GM12872 (cell line): ENCODE data around the gene MYO9B.

Experiments
- TF ChIP-seq, protein P1 (sequence below): IDR thresholded peaks from 3 replicates; pipeline ENCODE4 v1.5.1; 2011; ENCODE audit warnings: low read depth, mild to moderate bottlenecking, low read length, moderate library complexity; ENCODE audit not compliant: insufficient read depth

Gene MYO9B

DNA sequence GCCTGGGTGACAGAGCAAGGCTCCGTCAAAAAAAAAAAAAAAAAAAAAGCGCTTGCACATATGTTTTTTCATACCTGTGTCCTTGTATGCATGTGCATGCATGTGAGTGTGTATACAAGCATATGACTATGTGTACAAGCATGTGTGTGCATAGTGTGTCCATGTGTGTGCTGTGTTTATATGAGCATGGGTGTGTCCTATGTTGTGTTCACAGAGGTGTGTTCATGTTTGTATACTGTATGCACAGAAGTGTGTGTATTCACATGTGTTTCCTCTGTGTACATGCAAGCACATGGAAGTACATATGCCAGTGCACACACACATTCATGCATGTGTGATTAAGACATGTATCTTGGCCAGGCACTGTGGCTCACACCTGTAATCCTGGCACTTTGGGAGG, 17.1 kb downstream of the MYO9B start:
- TF ChIP-seq, protein P1, sequence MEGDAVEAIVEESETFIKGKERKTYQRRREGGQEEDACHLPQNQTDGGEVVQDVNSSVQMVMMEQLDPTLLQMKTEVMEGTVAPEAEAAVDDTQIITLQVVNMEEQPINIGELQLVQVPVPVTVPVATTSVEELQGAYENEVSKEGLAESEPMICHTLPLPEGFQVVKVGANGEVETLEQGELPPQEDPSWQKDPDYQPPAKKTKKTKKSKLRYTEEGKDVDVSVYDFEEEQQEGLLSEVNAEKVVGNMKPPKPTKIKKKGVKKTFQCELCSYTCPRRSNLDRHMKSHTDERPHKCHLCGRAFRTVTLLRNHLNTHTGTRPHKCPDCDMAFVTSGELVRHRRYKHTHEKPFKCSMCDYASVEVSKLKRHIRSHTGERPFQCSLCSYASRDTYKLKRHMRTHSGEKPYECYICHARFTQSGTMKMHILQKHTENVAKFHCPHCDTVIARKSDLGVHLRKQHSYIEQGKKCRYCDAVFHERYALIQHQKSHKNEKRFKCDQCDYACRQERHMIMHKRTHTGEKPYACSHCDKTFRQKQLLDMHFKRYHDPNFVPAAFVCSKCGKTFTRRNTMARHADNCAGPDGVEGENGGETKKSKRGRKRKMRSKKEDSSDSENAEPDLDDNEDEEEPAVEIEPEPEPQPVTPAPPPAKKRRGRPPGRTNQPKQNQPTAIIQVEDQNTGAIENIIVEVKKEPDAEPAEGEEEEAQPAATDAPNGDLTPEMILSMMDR: no peak

DNA sequence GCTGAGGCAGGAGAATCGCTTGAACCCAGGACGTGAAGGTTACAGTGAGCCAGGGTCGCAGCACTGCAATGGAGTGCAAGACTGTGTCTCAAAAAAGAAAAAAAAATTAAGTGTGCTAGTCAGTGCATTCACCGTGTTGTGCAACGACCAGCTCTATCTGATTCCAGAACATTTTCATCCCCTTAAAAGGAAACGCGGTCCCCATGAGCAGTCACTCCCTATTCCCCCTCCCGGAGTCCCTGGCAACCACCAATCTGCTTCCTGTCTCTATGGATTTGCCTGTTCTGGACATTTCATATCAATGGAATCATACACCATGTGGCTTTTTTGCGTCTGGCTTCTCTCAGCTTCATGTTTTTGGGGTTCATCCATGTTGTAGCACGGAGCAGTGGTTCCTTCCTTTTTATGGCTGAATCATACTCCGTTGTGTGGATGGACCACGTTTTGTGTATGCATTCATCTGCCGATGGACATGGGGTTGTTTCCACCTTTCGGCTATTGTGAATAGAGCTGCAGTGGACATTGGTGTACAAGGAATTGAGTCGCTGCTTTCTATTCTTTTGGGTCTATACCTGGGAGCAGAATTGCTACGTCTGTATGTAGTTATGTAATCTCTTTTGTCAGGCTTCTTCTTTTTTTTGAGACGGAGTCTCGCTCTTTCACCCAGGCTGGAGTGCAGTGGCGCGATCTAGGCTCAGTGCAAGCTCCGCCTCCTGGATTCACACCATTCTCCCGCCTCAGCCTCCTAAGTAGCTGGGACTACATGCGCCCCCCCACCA, 19.8 kb downstream of the MYO9B start:
- TF ChIP-seq, protein P1: no peak

DNA sequence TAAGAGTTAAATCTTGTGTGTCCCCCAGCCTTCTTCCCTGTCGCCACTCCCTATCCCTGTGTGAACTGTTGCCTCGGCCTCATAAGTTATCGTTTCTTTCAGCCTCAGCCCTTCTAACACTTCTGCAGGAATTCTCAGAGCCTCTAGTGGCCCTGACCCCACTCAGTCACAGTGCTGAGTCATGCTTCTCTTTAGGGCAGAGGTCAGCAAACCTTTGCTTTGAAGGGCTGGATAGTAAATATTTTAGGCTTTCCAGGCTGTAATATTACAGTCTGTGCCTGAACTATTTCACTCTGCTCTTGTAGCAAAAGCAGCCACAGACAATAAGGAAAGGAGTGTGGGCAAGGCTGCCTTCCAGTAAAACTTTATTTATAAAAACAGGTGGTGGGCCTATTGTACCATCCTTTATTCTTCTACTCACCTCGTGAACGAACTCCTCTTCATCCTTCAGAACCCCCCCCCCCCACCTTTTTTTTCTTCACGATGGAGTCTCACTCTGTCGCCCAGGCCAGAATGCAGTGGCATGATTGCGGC, 22.1 kb downstream of the MYO9B start:
- TF ChIP-seq, protein P1: no peak

DNA sequence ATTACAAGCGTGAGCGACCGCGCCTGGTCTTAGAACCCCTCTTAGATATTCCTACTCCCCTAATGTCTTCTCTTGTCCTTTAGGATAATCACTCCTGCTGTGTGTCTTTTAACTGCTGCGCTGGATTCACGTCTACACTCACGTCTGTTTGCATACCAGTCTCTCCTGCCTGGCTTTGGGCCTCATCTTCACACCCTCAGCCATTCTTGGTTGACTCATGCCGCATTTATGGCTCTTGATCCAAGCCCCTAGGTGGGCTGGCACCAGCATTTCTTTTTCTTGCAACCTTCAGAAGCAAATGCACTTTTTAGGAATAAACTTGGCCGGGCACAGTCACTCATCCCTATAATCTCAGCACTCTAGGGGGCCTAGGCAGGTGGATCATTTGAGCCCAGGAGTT, 22.7 kb downstream of the MYO9B start:
- TF ChIP-seq, protein P1: no peak

DNA sequence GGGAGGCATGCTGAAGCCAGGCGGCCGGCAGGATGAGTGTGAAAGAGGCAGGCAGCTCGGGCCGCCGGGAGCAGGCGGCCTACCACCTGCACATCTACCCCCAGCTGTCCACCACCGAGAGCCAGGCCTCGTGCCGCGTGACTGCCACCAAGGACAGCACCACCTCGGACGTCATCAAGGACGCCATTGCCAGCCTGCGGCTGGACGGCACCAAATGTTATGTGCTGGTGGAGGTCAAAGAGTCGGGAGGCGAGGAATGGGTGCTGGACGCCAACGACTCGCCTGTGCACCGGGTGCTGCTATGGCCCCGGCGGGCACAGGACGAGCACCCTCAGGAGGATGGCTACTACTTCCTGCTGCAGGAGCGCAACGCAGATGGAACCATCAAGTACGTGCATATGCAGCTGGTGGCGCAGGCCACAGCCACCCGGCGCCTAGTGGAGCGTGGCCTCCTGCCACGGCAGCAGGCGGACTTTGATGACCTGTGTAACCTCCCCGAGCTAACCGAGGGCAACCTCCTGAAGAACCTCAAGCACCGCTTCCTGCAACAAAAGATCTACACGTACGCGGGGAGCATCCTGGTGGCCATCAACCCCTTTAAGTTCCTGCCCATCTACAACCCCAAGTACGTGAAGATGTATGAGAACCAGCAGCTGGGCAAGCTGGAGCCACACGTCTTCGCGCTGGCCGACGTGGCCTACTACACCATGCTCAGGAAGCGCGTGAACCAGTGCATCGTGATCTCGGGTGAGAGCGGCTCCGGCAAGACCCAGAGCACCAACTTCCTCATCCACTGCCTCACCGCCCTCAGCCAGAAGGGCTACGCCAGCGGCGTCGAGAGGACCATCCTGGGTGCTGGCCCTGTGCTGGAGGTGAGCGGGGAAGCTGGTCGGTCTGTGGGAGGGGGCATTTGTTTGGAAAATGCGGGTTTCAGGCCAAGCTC, 26.4 kb downstream of the MYO9B start:
- TF ChIP-seq, protein P1: no peak

DNA sequence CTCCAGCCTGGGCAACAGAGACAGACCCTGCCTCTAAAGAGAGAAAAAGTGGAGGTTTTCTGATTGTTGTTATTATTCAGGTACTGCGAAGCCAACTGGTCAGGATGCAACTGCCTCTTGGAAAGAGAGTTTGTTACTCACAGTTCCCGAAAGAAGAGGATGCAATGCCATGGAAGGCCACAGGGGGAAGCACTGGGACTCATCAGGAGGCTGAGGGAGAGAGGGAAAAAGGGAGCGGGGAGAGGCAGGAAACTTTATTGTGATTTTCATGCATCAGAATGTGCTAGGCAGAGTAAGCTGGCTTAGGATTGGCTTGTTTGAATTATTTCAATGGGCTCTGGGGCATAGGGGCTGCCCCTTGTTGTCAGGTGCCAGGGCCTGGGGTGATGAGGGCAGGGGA, 27.6 kb downstream of the MYO9B start:
- TF ChIP-seq, protein P1: peak; percentile 71

DNA sequence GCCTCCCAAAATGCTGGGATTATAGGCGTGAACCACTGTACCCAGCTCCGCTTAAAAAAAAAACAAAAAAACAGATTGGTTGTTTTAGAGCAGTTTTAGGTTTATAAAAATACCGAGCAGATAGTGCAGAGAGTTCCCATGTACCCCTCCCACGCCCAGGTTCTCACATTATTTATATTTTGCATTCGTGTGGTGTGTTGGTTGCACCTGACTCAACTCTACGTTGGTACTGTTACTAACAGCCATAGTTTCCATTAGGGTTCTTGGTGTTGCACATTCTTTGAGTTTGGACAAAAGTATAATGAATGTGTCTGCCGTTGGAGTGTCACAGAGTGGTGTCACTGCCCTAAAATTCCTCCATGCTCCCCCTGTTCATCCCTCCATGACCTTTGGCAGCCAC, 29.1 kb downstream of the MYO9B start:
- TF ChIP-seq, protein P1: no peak
